Stimulated activated CD4-positive, alpha-beta T cell treated with anti-CD3 and anti-CD28 coated beads, Interleukin-4, amount 100 ng/mL, for 1 hour (primary cell): ENCODE results near the gene RBL2.
"Not testable (repeated sequence)": the region's sequence is repeated elsewhere in the genome, so short reads cannot be mapped to it uniquely, and the experiment has no call there.

ENCODE experiments used
- DNase-seq: peaks from one replicate; pipeline ENCODE4 v3.0.0-alpha.2; 2020

Gene RBL2, protein sequence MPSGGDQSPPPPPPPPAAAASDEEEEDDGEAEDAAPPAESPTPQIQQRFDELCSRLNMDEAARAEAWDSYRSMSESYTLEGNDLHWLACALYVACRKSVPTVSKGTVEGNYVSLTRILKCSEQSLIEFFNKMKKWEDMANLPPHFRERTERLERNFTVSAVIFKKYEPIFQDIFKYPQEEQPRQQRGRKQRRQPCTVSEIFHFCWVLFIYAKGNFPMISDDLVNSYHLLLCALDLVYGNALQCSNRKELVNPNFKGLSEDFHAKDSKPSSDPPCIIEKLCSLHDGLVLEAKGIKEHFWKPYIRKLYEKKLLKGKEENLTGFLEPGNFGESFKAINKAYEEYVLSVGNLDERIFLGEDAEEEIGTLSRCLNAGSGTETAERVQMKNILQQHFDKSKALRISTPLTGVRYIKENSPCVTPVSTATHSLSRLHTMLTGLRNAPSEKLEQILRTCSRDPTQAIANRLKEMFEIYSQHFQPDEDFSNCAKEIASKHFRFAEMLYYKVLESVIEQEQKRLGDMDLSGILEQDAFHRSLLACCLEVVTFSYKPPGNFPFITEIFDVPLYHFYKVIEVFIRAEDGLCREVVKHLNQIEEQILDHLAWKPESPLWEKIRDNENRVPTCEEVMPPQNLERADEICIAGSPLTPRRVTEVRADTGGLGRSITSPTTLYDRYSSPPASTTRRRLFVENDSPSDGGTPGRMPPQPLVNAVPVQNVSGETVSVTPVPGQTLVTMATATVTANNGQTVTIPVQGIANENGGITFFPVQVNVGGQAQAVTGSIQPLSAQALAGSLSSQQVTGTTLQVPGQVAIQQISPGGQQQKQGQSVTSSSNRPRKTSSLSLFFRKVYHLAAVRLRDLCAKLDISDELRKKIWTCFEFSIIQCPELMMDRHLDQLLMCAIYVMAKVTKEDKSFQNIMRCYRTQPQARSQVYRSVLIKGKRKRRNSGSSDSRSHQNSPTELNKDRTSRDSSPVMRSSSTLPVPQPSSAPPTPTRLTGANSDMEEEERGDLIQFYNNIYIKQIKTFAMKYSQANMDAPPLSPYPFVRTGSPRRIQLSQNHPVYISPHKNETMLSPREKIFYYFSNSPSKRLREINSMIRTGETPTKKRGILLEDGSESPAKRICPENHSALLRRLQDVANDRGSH

GRCh38 chr16:53434377-53435065, at the start of gene RBL2:
RBL2 (plus strand) TSS chr16:53434471; CDS start chr16:53434557, 86 bp downstream.
- DNase-seq, result peak; percentile 83

- DNase-seq, result not testable (repeated sequence)
Measured at GRCh38 chr16:53384610-53385009, 49.7 kb upstream of the RBL2 start.

- DNase-seq, result no peak
Measured at GRCh38 chr16:53404959-53405358, 29.3 kb upstream of the RBL2 start.

- no peak for DNase-seq
Measured at GRCh38 chr16:53412549-53412948, 21.7 kb upstream of the RBL2 start.

GRCh38 chr16:53413864-53414263, 20.4 kb upstream of the RBL2 start:
- no peak for DNase-seq

- DNase-seq, result no peak
Measured at GRCh38 chr16:53414381-53414780, 19.9 kb upstream of the RBL2 start.

GRCh38 chr16:53415504-53415903, 18.8 kb upstream of the RBL2 start:
- no peak for DNase-seq

- no peak for DNase-seq
Measured at GRCh38 chr16:53417011-53417410, 17.3 kb upstream of the RBL2 start.

GRCh38 chr16:53417976-53418375, 16.3 kb upstream of the RBL2 start:
- DNase-seq, result no peak

DNA sequence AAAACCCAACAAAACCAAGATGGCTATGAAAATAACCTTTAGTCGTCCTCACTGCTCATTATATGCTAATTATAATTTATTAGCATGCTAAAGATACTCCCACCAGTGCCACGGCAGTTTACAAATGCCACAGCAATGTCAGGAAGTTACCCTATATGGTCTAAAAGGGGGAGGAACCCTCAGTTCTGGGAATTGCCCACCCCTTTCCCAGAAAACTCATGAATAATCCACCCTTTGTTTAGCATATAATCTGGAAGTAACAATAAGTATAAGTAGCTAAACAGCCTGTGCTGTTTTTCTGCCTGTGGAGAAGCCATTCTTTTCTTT, 14.9 kb upstream of the RBL2 start:
- DNase-seq, result not testable (repeated sequence)

DNA sequence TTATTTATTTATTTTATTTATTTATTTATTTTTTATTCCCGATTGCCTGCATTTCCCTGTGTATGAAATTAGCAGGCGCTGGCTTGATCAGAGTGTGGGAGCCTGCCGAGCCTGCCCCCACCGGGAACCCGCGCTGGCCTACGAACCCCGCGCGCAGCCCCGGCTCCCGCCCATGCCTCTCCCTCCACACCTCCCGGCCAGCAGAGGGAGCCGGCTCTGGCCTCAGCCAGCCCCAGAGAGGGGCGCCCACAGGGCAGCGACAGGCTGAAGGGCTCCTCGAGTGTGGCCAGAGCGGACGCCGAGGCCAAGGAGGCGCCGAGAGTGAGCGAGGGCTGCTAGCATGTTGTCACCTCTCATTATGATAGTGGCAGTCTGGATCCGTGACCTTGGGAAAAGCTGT, 13.0 kb upstream of the RBL2 start:
- DNase-seq, result no peak

GRCh38 chr16:53423968-53424367, 10.3 kb upstream of the RBL2 start:
- DNase-seq, result not testable (repeated sequence)

DNA sequence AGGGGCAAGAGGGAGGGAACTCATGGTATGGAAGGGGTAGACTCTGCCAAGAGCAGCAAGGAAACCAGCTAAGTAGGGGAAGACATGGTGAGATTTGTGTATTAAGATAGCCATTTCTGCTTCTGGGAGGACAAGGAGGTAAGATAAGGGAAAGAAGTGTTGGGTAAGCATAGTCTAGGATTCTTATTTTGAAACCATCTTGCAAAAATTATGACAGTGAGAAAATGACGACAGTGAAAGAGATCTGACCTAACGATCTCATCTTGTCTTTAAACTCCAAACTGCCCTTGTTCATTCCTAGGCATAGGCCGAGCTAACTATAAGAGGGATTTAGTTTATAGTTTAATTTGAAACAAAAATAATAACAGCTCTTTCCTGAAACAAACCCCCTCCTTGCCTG, 5.6 kb upstream of the RBL2 start:
- no peak for DNase-seq

DNA sequence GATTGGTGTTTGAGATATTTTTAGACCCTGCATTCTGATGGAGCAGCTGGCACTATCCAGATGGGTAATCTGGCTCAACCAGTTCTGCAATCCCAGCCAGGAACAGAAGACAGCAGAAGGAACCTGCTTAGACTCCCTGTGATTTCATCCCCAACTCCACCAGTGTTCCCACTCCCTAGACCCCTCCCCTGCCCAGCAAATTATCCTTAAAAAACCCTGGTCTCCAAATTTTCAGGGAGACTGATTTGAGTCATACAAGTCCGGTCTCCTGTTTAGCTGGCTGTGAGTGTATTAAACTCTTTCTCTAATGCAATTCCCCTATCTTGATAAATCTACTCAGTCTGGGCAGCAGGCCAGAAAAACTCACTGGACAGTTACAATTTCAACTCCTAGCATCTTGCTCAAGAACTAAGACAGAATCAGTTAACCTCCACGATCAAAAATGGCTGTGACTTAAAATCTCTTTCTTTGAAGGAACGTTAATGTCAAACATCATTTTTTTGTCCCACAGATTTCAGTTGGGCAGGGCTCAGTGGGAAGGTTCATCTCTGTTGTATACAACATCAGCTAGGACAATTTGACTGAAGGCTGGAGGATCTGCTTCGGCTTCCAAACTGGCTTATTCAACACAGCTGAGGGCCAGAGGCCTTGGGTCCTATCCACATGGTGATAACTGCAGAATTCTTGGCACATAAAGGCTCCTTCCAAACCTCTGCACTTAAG, 4.9 kb upstream of the RBL2 start:
- no peak for DNase-seq

- no peak for DNase-seq
Measured at GRCh38 chr16:53430363-53430762, 3.9 kb upstream of the RBL2 start.

GRCh38 chr16:53433509-53433908, 762 bp upstream of the RBL2 start:
- DNase-seq, result no peak

- DNase-seq, result no peak
Measured at GRCh38 chr16:53433930-53434376, 318 bp upstream of the RBL2 start.

DNA sequence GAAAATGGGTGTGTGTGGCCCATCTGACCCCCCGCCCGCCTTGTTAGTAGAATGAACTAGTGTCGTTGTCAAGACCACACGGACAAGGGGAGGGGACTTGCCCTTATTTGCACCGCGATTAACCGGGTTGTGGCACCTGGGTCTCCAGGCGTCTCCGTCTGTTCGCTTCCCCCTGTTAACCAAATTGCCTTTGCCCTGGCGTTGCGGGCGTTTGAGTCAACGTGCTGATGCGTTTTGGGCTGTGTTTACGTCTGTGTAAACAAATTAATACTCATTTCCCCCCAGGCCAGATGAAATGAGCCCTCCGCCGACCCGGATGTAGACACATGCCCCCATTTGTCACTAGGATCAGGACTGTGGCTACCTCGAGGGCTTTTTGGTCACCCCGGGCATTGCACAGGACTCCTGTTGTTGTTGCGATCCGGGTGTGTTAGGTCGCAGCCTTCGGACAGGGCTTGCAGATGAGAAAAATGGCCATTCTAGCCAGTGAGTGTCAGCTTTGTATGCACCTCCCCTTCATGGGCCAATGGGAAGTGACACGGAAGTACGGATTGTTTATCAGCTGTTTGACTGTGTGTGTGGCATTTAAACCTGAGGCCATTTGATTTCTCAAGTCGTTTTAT, 906 bp downstream of the RBL2 start:
- peak; percentile 32 for DNase-seq

GRCh38 chr16:53440125-53440524, 5.9 kb downstream of the RBL2 start:
- no peak for DNase-seq

- DNase-seq, result no peak
Measured at GRCh38 chr16:53445534-53445933, 11.3 kb downstream of the RBL2 start.

GRCh38 chr16:53446090-53446489, 11.8 kb downstream of the RBL2 start:
- no peak for DNase-seq
